HFF-Myc (cell line): ENCODE results near the gene SF3B2.

Source experiments
- DNase-seq: peaks from one replicate; pipeline ENCODE4 v3.0.0-alpha.2; 2011; ENCODE audit warnings: low read depth; ENCODE audit errors: extremely low read depth
- H3K4me3 ChIP-seq: replicated peaks from 2 replicates; pipeline ENCODE4 v1.5.1; 2011; ENCODE audit warnings: low read depth, mild to moderate bottlenecking, control low read depth, low read length
- TF ChIP-seq, protein P1 (sequence below): IDR thresholded peaks from 2 replicates; pipeline ENCODE4 v1.5.1; 2012; ENCODE audit warnings: mild to moderate bottlenecking, low read depth, low read length, control low read depth; ENCODE audit errors: missing control alignments

Gene SF3B2

GRCh38 chr11:66044757-66045156 is 7.4 kb upstream of the SF3B2 start:
- TF ChIP-seq, protein P1, sequence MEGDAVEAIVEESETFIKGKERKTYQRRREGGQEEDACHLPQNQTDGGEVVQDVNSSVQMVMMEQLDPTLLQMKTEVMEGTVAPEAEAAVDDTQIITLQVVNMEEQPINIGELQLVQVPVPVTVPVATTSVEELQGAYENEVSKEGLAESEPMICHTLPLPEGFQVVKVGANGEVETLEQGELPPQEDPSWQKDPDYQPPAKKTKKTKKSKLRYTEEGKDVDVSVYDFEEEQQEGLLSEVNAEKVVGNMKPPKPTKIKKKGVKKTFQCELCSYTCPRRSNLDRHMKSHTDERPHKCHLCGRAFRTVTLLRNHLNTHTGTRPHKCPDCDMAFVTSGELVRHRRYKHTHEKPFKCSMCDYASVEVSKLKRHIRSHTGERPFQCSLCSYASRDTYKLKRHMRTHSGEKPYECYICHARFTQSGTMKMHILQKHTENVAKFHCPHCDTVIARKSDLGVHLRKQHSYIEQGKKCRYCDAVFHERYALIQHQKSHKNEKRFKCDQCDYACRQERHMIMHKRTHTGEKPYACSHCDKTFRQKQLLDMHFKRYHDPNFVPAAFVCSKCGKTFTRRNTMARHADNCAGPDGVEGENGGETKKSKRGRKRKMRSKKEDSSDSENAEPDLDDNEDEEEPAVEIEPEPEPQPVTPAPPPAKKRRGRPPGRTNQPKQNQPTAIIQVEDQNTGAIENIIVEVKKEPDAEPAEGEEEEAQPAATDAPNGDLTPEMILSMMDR = no peak
- DNase-seq = no peak
- no peak overlapping the region for H3K4me3 ChIP-seq

DNA sequence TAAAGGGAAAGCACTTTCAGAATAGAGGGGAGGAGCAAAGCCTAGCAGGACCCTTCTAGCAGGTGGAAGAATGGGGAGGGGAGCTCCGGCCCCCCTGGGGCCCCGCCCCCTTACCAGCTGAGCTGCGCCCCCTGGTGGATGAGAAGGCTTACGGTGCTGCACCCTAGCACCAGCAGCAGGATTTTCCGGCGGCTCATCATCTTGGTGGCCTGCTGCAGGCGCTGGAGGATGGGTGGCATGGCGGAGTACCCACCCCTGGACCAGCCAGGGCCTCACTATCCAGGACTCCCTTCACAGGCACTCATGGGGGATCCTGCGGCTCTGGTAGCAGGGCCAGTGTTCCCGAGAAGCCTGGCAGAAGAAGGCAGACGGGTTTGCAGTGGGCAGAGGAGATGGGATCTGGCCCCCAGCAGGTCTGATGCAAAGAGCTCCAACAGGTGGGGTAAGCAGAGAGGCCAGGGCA is 7.0 kb upstream of the SF3B2 start:
- no peak overlapping the region for H3K4me3 ChIP-seq
- no peak for DNase-seq
- TF ChIP-seq, protein P1 = peak; percentile 96

GRCh38 chr11:66046901-66047300 is 5.3 kb upstream of the SF3B2 start:
- TF ChIP-seq, protein P1 = no peak
- no peak for DNase-seq
- no peak overlapping the region for H3K4me3 ChIP-seq

- H3K4me3 ChIP-seq = no peak overlapping the region
- DNase-seq = no peak
- TF ChIP-seq, protein P1 = no peak
These were observed 4.4 kb upstream of the SF3B2 start for GRCh38 chr11:66047541-66048365.

DNA sequence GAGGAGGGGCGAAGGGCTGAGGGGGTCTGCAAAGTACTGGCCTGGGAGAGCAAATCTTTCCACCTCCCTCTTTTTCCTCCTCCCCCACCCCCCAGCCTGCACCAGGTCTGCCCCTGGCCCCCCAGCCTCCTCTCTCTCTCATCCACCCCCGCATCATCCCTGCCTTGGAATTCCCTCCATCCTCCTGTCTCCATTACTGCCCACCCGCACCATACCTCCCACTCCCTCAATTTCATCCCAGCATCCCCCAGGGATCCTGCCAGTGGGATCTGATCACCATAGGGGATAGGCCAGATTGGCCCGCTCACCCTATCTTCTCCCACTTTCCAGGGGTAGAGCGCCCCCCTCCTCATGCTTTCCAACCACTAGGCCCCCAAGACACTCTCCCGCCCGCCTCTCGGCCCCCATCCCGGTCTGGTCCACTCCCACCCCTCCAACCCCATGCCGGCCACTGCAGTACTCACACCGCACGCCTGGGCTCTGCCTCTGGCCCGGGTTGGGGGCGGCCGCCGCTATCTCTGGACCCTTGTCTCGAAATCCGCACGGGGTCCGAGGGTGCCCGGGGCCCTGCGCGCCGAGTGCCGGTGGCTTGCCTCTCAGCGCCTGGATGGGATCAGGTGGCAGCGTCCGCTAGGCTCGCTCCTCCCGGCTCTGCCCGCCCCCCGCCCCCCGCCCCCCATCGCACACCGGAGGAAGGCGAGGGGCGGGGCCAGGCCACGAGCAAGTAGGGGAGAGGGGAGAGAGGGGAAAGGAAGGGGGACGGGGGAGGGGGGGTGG is 3.4 kb upstream of the SF3B2 start, which contains the start of gene GAL3ST3:
Gene GAL3ST3 (minus strand): TSS at position 615 of the 777 bp plus-strand sequence. CDS start 3,746 bp downstream, outside the sequence.
- TF ChIP-seq, protein P1 = no peak
- no peak for DNase-seq
- no peak within 1 kb of the TSS for H3K4me3 ChIP-seq

GRCh38 chr11:66050581-66051231 is 1.5 kb upstream of the SF3B2 start:
- TF ChIP-seq, protein P1 = no peak
- no peak overlapping the region; the same call in 1 of the 2 replicates for H3K4me3 ChIP-seq

More at GRCh38 chr11:66050581-66051231, 1.5 kb upstream of the SF3B2 start:
- no peak for DNase-seq
